AG08395 (cell line): ENCODE results near the gene ZNF697.
A peak's percentile ranks its signal among the peaks of the same experiment; 100 is the strongest.
"Not testable (repeated sequence)": the region's sequence is repeated elsewhere in the genome, so short reads cannot be mapped to it uniquely, and the experiment has no call there.

Source experiments
- DNase-seq: peaks from one replicate; pipeline ENCODE4 v3.0.0; 2012; ENCODE audit warnings: mixed read lengths, low spot score

ZNF697 gene

GRCh38 chr1:119602169-119602568, 45.9 kb downstream of the ZNF697 start:
- no peak for DNase-seq

- no peak for DNase-seq
Measured at GRCh38 chr1:119600976-119601375, 47.1 kb downstream of the ZNF697 start.

GRCh38 chr1:119600561-119600960, 47.5 kb downstream of the ZNF697 start:
- no peak for DNase-seq

- DNase-seq, result no peak
Measured at GRCh38 chr1:119595606-119596005, 52.5 kb downstream of the ZNF697 start.

- DNase-seq, result no peak
Measured at GRCh38 chr1:119595168-119595567, 52.9 kb downstream of the ZNF697 start.

- DNase-seq, result peak; percentile 23
Measured at GRCh38 chr1:119594376-119594775, 53.7 kb downstream of the ZNF697 start.

GRCh38 chr1:119593805-119594204, 54.3 kb downstream of the ZNF697 start:
- no peak for DNase-seq

GRCh38 chr1:119590393-119590792, 57.7 kb downstream of the ZNF697 start:
- no peak for DNase-seq

- DNase-seq, result no peak
Measured at GRCh38 chr1:119588621-119589020, 59.4 kb downstream of the ZNF697 start.

GRCh38 chr1:119587341-119587740, 60.7 kb downstream of the ZNF697 start:
- peak; percentile 29 for DNase-seq

GRCh38 chr1:119585801-119586200, 62.3 kb downstream of the ZNF697 start:
- DNase-seq, result not testable (repeated sequence)

GRCh38 chr1:119582801-119583200, 65.3 kb downstream of the ZNF697 start:
- peak; percentile 62 for DNase-seq

- not testable (repeated sequence) for DNase-seq
Measured at GRCh38 chr1:119581076-119581475, 67.0 kb downstream of the ZNF697 start.

GRCh38 chr1:119573886-119574285, 74.2 kb downstream of the ZNF697 start:
- no peak for DNase-seq

- DNase-seq, result not testable (repeated sequence)
Measured at GRCh38 chr1:119569930-119570622, 78.0 kb downstream of the ZNF697 start.
